Erythroblast (primary cell): ENCODE data around the gene MIPOL1.

Experiments used
- GATA1 ChIP-seq: IDR thresholded peaks from 2 replicates; pipeline ENCODE4 v1.6.1; 2011; ENCODE audit warnings: low read depth, mild to moderate bottlenecking, control low read depth, low read length, moderate library complexity
- POLR2A ChIP-seq: IDR thresholded peaks from 2 replicates; pipeline ENCODE4 v1.6.1; 2011; ENCODE audit warnings: mild to moderate bottlenecking, low read length

DNA sequence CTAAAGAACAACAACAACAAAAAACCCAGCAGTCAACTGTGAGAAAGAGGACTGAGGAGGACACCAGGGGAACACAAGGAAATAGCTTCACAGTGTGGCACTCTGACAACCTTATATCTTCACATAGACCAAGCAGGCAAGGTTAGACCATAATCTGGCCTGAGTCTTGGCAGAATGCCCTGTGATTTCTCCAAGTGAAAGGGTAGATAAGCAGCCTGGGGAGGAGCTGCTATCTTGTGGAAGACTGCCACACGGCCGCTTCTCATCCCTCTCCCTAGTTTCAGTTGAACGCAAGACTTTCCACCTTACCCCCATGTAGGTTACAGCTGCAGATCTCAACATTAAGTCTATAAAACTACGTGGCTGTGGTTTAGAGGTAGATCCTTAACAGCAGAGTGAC is 29.0 kb upstream of the MIPOL1 start:
- TF ChIP-seq POLR2A (peak; percentile 83), GATA1 (peak; percentile 68)
